NCI-H2196 treated with DMSO at 0.1 percent for 48 hours (cell line): ENCODE data around the gene PLIN5.

Source experiments
- DNase-seq: peaks from one replicate; lab custom pipeline; 2025; ENCODE audit not compliant: unreplicated experiment; lab: John Stamatoyannopoulos, UW

PLIN5 gene

GRCh38 chr19:4524808-4525562 lies 10.0 kb downstream of the PLIN5 start:
- no peak for DNase-seq

GRCh38 chr19:4523306-4524110 lies 11.5 kb downstream of the PLIN5 start:
- DNase-seq: peak; percentile 25

DNA sequence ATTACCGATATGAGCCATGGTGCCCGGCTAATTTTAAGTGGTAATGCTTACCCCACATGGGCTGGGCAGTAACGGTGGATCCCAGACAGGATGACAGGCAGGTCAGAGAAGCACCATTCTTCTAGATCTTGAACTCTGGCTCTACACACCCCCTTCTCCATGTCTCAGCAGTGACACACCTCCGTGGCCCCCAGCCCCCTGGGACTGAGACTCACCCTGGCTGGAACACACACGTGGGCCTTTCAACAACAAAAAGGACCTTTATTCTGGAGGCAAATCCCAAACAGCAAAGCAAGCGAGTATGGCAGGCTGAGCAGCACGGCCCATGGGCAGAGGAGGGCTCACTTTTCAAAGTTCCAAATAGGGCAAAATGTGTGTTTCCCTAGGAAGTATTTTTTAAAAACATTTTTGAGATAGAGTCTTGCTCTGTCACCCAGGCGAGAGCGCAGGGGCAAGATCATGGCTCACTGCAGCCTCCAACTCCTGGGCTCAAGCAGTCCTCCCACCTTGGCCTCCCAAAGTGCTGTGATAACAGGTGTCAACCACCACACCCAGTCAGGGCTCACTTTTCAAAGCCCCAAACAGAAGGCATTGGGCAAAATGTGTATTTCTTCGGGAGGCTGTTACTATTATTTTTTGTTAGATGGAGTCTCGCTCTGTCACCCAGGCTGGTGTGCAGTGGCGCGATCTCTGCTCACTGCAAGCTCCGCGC lies 12.6 kb downstream of the PLIN5 start:
- no peak for DNase-seq

- no peak for DNase-seq
Observed at GRCh38 chr19:4521888-4522242, 13.2 kb downstream of the PLIN5 start.

DNA sequence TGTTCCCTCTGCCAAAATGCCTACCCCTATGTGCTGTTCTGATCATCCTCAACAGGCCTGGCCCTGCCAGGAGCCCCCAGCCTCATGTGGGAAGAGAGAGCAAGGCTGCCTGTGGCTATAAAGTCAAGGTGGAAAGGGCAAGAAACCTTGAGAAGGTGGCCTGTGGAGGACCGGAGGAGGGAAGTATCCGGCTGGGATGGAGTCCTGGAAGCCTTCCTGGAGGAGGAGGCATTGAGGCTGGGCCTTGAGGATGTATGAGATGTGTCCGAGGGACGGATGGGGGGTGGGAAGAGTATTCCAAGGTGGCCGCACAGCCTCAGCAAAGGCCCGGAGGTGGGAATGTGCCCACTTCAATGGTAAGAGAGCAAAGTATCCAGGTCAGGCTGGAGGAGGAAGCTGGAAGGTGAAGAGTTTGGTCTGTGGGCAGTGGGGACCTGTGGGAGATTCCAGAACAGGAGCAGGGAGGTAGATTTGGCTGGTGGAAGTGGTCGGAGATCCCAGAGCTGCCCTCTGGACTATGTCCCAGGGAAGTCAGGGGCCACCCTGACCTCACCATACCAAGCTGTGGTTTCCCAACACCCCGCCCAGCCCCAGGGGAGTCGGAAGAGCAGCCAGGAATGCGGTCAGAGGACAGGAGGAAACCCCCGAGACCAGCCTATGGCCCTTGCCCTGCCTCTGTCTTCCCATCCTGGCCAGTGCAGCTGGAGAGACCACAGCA lies 13.7 kb downstream of the PLIN5 start:
- no peak for DNase-seq

- DNase-seq: no peak
Observed at GRCh38 chr19:4519521-4520277, 15.3 kb downstream of the PLIN5 start.

- DNase-seq: no peak
Observed at GRCh38 chr19:4519172-4519496, 15.9 kb downstream of the PLIN5 start.

GRCh38 chr19:4518345-4519171 lies 16.5 kb downstream of the PLIN5 start, which contains the start of gene PLIN4:
PLIN4 (minus strand) TSS chr19:4518486; CDS start chr19:4518272, 214 bp downstream.
- no peak for DNase-seq

DNA sequence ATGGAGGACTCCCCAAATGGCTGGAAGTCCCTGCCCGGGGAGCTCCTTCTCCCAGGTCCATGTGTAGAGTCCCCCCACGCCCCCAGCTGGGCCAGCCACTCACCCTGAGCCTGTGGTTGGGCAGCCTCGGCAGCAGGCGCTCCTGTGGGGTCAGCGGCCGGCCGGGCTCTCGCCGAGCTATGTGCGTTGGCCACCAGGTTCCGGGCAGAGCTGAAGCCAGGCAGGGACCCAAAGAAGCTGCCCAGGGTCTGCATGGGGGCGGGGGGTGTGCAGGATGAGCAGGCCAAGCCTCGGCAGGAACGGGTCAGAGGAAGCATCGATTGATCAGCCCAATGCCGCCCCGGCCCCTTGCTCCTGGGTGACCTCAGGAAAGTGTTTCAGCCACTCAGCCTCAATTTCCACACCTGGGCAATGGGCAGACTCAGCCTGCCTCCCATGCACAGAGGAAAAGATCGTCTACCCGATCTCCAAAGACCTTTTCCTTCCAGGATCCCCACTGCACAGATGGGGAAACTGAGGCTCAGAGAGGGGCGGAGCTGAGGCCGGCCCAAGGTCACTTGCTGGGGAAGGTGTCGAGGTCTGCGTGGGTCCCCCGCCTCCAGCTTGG lies 17.5 kb downstream of the PLIN5 start:
- no peak for DNase-seq

DNA sequence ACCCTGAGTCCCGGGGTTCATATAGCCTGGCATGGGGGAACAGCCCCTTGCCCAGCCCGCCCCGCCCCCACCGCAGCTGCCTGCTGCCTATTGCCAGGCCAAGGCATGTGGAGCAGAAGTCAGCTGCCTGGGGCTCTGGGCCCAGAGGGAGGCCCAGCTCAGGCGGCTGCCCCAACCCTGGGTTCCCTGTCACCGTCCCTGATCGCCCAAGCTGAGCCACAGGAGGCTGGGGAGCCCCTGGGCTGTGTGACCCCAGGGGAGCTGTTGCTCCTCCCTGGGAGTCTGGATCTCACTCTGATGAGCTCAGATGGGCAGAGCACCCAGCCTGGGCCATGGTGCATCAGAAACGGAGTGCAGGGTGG lies 18.1 kb downstream of the PLIN5 start:
- DNase-seq: no peak

DNA sequence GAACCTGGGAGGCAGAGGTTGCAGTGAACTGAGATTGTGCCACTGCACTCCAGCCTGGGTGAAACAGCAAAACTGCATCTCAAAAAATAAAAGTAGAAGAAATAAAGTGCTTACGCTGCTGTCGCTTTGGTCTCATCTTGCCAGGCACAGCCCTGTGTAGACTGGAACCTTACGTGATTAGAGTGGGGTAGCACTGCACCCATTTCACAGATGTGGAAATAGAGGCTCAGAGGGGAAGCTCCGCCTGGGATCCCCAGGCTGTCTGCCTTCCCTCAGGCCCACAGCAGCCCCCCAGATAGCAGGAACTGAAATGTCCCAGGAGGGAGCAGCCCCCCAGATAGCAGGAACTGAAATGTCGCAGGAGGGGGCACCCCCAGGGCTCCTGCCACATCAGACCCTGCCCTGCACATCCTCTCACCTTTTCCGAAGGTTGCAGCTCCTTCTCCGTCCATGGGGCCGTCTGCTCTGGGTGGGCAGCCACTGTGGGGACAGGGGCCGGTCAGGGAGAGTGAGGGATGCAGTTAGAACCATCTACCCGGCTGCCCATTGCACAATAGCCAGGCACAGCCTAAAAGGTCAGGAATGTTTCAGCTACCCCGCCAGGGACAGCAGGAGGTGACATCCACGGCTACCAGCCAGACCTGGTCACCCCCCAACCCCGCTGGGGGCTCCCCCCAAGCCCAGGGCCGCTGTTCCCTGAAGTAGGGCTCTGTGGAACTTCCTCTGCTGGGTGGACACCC lies 18.7 kb downstream of the PLIN5 start:
- no peak for DNase-seq

DNA sequence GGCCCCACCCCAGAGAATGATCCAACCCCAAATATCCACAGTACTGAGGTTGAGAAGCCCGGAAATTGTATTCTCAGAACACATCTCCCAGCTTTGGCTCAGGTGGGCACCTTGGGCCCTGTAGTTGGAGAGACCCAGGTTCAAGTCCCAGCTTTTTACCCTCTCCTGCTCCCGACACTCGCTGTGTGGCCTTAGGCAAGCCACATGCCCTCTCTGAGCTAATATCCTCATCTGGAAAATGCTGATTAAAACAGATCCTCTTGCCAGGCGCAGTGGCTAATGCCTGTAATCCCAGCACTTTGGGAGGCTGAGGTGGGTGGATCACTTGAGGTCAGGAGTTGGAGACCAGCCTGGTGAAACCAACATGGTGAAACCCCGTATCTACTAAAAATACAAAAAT lies 19.3 kb downstream of the PLIN5 start:
- DNase-seq: no peak

GRCh38 chr19:4513248-4513647 lies 21.8 kb downstream of the PLIN5 start:
- no peak for DNase-seq

- no peak for DNase-seq
Observed at GRCh38 chr19:4512070-4512469, 23.0 kb downstream of the PLIN5 start.

- DNase-seq: no peak
Observed at GRCh38 chr19:4511300-4512054, 23.5 kb downstream of the PLIN5 start.

DNA sequence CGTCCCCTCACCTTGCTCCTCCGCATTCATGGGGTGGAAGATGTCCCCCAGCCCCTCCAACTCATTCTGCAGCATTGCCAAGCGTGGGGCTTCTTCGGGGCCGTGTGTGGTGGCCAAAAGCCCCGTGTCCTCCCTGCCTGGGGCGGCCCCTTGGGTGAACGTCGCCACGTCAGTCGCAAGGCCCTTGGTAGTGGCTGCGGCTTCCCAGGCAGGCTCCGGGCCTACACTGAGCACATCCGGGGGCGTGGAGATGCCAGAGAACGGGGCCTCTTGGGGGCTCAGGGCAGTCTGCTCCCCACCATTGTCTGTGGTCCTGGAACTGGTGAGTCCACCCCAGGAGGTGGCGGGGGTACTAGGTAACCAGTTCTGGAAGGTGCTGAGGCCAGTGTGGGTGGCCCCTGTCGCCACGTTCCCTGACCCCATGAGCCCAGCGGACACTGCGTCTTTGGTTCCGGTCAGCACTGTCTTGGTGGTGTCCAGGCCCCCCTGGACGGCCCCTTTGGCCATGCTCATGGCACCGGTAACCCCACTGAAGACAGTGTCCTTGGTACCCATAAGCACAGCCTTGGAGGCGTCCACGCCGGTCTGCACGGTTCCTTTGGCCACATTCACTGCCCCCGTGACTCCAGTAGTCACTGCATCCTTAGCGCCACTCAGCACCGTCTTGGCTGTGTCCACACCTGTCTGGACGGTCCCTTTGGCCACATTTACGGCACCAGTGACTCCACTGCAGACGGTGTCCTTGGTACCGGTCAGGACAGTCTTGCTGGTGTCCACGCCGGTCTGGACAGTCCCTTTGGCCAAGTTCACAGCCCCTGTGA lies 24.4 kb downstream of the PLIN5 start:
- DNase-seq: no peak

GRCh38 chr19:4508698-4509097 lies 26.3 kb downstream of the PLIN5 start:
- no peak for DNase-seq
